Transverse colon (tissue), 4 donors: ENCODE results near the gene GPR39.

Source experiments
- CTCF ChIP-seq, 5 experiments: fragments of 200-600 bp in 3 of 5; fragments of 450-650 bp in 2 of 5; sonication (generic) in 3 of 5; IDR thresholded peaks; 1 replicate in 2 of 5; 2 replicates in 3 of 5; pipeline ENCODE4 v1.5.1; 2016 to 2017; ENCODE audit warnings: antibody characterized with exemption in 5 of 5, inconsistent platforms in 3 of 5, mild to moderate bottlenecking in 2 of 5, moderate library complexity in 1 of 5
- EP300 ChIP-seq: sonication (generic); formaldehyde crosslinking; IDR thresholded peaks from one replicate; pipeline ENCODE4 v1.6.1; 2017; ENCODE audit warnings: antibody characterized with exemption, low read depth
- POLR2A ChIP-seq: fragments of 450-650 bp; IDR thresholded peaks from one replicate; pipeline ENCODE4 v1.6.1; 2016; ENCODE audit warnings: antibody characterized with exemption, mild to moderate bottlenecking, moderate library complexity
- POLR2AphosphoS5 ChIP-seq, 3 donors: sonication (generic); formaldehyde crosslinking; IDR thresholded peaks; one replicate each; pipeline ENCODE4 v1.6.1; 2016; ENCODE audit warnings: antibody characterized with exemption in 3 of 3

GRCh38 chr2:132692816-132693215 is 276.2 kb downstream of the GPR39 start:
- TF ChIP-seq POLR2AphosphoS5 (IDR thresholded peaks at IDR 0.05) (no peak), CTCF (IDR thresholded peaks at IDR 0.05) (no peak), EP300 (no peak), POLR2A (no peak)
